Stimulated activated CD8-positive, alpha-beta memory T cell treated with anti-CD3 and anti-CD28 coated beads, Interleukin-4, amount 100 ng/mL, for 4 hours (primary cell): ENCODE measurements around the gene KRTAP10-9.
"Not testable (repeated sequence)": the region's sequence is repeated elsewhere in the genome, so short reads cannot be mapped to it uniquely, and the experiment has no call there.

ENCODE experiments used
- DNase-seq, 2 donors: peaks; one replicate each; pipeline ENCODE4 v3.0.0-alpha.2; 2020; ENCODE audit warnings: low read depth in 2 of 2, low spot score in 1 of 2

Gene KRTAP10-9

DNA sequence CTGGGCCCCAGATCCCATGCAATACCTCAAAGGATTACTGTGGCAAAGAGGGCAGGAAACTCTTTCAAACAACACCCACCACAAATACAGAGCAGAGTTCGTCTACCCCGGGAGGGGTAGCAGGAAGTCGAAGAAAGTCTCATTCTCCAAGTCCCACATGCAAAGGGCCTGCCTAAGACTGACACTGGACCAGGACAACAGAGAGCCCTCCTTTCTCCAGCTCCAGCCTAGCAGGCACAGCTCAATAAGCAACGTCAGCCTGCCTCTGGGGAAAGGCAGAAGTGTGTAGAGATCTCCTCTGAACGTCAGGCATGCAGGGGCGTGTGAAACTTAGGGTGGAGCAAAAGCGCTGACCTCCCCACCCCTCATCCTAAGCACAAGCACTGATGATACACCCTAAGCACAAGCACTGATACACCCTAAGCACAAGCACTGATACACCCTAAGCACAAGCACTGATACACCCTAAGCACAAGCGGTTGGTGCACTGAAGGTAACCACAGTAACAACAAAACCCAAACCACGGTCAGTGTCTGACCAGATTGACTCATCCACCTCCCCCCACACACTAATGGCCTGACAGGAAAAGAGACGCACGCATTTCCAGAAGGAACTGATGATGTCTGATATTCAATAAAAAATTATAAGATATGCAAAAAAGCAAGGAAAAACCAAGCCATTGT is 32.2 kb downstream of the KRTAP10-9 start:
- no peak for DNase-seq

DNA sequence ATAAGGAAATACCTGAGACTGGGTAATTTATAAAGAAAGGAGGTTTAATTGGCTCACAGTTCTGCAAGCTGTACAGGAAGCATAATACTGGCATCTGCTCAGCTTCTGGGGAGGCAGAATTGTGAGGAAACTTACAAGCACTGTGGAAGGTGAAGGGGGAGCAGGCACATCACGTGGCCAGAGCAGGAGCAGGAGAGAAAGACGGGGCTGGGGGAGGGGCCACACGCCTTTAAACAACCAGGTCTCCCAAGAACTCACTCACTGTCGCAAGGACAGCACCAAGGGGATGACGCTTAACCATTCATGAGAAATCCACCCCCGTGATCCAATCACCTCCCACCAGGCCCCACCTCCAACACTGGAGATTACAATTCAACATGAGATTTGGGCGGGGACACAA is 34.7 kb downstream of the KRTAP10-9 start:
- DNase-seq: not testable (repeated sequence)

DNA sequence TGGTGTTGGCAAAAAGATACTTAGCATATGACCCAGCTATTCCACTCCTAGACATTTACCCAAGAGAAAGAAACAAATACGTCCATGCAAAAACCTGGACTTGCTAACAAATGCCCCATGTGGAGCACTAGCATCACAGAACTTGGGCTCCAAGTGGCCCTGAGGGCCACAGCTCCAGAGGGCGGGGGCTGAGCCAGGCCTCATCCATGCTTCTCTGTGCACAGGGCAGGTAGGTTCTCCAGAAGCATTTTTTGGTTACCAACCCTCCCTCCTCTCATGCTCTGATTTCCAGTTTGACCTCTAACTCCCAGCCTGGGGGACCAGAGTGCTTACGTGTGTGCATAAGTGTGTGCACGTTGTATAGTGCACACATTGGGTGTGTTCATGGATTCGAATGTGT is 37.8 kb downstream of the KRTAP10-9 start:
- DNase-seq: no peak

DNA sequence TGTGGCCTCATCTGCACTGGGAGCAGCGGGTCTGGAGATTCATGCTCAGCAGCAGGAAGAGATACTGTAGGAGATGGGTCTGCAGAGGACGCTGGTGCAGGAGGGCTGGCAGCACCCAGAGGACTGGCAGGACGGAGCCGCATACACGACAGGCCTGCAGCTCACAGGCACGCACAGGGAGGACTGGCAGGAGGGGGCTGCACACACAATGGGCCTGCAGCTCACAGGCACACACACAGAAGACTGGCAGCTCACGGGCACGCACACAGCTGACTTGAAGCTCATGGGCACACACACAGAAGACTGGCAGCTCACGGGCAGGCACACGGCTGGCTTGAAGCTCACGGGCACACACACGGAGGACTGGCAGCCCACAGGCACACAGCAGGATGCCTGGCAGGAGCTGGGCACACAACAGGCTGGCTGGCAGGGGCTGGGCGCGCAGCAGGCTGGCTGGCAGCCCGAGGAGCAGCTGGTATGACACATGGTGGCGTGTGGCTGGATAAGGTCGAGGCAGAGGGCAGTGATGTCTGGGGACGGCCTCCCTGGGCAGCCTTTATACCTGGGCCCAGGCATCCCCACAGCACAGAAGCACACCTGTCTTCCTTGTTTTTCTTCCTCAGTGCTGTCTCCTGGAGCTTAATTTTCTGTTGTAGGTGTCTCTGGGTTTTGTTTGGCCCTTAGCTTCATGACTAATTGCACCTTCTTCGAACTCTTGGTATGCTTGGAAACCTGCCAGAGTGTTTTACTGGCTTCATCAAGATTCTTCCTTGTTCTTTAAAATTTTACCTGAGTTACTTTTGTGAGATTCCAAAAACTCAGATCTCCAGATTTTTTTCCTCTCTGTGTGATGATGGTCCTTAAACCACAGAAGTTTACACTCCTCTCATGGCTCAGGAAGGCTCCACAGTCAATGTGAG is 39.8 kb downstream of the KRTAP10-9 start, which contains the start of gene KRTAP12-2:
Gene KRTAP12-2, minus strand, starts transcription at position 527 of the 920 bp plus-strand sequence. Its CDS starts 41 bp downstream, at position 486.
- DNase-seq: no peak

DNA sequence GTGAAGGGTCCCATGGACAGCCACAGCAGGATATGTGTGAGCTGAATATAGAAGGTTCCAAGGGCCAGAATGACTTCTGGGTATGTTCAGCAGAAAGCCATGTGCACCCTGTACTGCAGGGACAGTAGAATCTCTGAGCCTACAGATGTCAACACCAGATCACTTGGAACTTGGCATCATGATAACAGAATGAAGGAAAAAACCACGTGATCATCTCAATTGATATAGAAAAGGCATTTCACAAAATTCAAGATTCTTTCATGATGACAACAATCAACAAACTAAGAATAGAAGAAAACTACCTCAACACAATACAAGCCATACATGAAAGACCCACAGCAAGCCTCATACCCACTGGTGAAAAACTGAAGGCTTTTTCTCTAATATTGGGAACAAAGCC is 40.7 kb downstream of the KRTAP10-9 start:
- DNase-seq: no peak

DNA sequence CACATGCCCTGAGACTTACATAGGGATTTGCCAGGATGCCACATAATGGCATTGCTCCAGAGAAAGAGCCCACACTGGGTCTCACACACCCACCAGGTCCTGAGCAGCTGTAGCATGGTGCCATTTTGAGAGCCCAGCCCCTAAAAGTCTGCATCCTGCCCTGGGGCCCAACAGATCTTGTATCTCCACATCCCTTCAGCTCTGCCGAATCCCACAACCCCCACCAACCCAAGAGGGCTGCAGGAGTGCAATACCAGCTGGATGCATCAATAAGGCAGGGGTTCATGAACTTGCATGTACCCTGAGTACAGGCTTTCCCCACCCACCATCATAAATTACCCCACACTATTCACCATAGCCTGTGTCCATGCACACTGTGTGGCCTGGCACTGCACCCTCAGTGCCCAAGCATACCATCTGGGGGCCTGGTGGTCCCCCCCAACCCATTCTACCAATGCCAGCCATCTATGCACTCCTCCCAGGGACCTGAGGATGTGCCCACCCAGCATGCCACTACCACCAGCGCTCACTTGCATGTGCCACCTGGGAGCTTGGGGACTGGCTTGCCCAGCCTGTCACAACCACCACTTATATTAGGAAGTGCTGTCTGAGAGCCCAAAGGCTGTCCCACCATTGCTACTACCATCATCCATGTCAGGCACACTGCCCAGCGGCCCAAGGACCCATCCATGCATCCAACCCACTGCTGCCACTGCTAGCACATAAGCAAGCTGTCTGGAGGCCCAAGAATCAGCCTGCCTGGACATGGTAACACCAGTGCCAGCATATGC is 43.9 kb downstream of the KRTAP10-9 start:
- no peak for DNase-seq

DNA sequence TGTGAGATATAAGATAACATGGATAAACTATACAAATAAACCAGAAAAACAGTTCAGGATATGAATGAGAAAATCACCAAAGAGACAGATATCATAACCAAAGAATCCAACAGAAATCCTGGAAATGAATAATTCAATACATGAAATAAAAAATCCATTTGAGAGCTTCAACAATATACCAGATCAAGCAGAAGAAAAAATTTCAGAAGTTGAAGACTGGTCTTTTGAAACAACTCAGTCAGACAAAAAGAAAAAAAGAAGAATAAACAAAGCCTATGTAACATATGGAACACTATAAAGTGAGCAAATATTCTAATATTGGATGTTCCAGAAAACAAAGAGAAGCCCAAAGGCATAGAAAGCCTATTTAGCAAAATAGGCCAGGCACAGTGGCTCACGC is 45.0 kb downstream of the KRTAP10-9 start:
- no peak for DNase-seq

DNA sequence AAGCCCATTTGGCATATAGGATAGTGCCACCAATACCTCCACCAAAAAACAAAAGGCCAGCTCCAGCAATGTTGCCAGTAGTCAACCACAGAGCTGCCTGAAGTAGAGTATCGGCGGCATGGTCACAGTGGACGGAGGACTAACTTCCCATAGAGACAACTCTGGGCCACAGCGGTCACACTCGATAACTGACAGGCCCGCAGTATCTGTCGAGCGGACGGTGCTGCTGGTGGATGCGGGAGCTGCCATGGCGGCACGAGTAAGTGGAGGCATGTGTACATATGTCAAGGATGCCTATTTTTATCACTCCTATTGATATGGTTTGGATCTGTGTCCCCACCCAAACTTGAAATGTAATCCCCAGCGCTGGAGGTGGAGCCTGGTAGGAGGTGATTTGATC is 51.0 kb downstream of the KRTAP10-9 start:
- no peak for DNase-seq
